ENCODE results near the gene KRTAP2-2. TPM values are rescaled to one million over a fixed set of nuclear protein-coding genes. Genes with fewer than 3 reads are reported as not detected.
"Not testable (repeated sequence)": the region's sequence is repeated elsewhere in the genome, so short reads cannot be mapped to it uniquely, and the experiment has no call there.

Gene KRTAP2-2
- total RNA-seq, 1 donor from 2014 or later: not detected

DNA sequence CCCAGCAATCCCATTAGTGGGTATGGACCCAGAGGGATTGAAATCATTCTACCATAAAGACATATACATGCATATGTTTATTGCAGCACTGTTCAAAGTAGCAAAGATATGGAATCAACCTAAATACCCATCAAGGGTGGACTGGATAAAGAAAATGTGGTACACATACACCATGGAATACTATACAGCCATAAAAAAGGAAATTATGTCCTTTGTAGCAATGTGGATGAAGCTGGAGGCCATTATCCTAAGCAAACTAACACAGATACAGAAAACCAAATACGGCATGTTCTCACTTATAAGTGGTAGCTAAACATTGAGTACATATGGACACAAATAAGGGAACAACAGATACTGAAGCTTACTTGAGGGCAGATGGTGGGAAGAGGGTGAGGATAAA, 2.5 kb upstream of the KRTAP2-2 start:
- Mint-ChIP-seq H3K4me1 (peaks cover 10% of the 10 kb centered on the region), H3K27me3 (ENCODE audit: insufficient read depth, low read depth) (peaks cover 3% of the 10 kb centered on the region), H3K9me3 (no peaks in the 10 kb centered on the region), H3K27ac (no peak overlapping the region), H3K36me3 (no peaks in the 10 kb centered on the region), H3K4me3 (no peak overlapping the region)
- Histone ChIP-seq H3K79me2 (ENCODE audit: low read depth) (no peaks in the 10 kb centered on the region), H2AFZ (replicated peaks) (no peak overlapping the region), H3K4me1 (no peaks in the 10 kb centered on the region), H3F3A (ENCODE audit: low read depth) (no peaks in the 10 kb centered on the region), H4K20me1 (ENCODE audit: low read depth) (no peaks in the 10 kb centered on the region), H3K27me3 (no peaks in the 10 kb centered on the region), H3K4me3 (no peak overlapping the region), H3K9ac (no peak overlapping the region), H3K27ac (no peak overlapping the region), H3K9me3 (ENCODE audit: low read depth) (no peaks in the 10 kb centered on the region), H3K36me3 (no peaks in the 10 kb centered on the region), H3K4me2 (no peak overlapping the region)
- DNase-seq (ENCODE audit: low spot score): no peak
- no peak for TF ChIP-seq EZH2phosphoT487 (IDR thresholded peaks at IDR 0.05)
- TF ChIP-seq, protein P1, sequence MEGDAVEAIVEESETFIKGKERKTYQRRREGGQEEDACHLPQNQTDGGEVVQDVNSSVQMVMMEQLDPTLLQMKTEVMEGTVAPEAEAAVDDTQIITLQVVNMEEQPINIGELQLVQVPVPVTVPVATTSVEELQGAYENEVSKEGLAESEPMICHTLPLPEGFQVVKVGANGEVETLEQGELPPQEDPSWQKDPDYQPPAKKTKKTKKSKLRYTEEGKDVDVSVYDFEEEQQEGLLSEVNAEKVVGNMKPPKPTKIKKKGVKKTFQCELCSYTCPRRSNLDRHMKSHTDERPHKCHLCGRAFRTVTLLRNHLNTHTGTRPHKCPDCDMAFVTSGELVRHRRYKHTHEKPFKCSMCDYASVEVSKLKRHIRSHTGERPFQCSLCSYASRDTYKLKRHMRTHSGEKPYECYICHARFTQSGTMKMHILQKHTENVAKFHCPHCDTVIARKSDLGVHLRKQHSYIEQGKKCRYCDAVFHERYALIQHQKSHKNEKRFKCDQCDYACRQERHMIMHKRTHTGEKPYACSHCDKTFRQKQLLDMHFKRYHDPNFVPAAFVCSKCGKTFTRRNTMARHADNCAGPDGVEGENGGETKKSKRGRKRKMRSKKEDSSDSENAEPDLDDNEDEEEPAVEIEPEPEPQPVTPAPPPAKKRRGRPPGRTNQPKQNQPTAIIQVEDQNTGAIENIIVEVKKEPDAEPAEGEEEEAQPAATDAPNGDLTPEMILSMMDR (IDR thresholded peaks at IDR 0.05): no peak
- TF ChIP-seq EZH2 (IDR thresholded peaks at IDR 0.05): no peak

DNA sequence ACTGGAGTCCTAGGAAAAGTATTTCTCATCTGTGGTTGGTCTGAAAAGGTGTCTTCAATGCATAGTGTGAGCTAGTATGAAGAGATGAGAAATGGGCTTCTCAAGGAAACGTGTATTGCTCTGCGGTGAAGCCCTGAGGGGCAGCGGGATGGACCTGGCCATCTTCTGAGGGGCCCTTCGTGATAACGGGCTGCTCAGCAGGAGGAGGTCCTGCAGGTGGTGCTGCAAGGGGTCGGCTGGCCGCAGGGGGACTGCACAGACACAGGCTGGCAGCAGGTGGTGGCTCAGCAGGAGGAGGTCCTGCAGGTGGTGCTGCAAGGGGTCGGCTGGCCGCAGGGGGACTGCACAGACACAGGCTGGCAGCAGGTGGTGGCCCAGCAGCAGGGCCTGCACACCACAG, 474 bp downstream of the KRTAP2-2 start:
- H4K20me1 ChIP-seq (ENCODE audit: low read depth); H3K4me3 ChIP-seq; H3K9ac ChIP-seq; DNase-seq (ENCODE audit: low spot score); H3K27ac ChIP-seq; H3K4me1 Mint-ChIP-seq; H3K36me3 Mint-ChIP-seq; H3K4me3 Mint-ChIP-seq; H3K79me2 ChIP-seq (ENCODE audit: low read depth); H3K27ac Mint-ChIP-seq; H3K9me3 Mint-ChIP-seq; H3K9me3 ChIP-seq (ENCODE audit: low read depth); H3K4me1 ChIP-seq; H3F3A ChIP-seq (ENCODE audit: low read depth); H2AFZ ChIP-seq (replicated peaks); H3K36me3 ChIP-seq; H3K4me2 ChIP-seq; H3K27me3 ChIP-seq; H3K27me3 Mint-ChIP-seq (ENCODE audit: insufficient read depth, low read depth): not testable (repeated sequence)

DNA sequence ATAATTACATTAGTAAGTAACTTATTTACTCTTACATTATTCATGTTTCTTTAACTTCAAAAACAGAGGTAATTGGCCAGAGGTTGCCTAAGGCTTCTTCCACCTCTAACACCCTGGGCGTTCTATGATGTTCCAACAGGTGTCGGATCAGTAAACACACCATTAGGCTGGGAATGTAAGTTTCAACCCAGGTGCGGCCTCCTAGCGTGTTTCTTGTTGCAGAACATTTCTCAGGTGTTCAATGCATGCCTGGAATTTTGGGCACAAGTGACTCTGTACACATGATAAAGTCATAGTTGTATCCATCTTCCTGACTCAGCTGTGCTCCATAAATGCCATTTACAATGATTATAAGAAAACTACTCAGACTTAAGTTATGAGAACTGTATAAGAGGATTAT, 1.0 kb downstream of the KRTAP2-2 start:
- TF ChIP-seq EZH2phosphoT487 (IDR thresholded peaks at IDR 0.05) (no peak), EZH2 (IDR thresholded peaks at IDR 0.05) (no peak)
- TF ChIP-seq, protein P1 (IDR thresholded peaks at IDR 0.05): no peak
- H3K4me3 ChIP-seq: no peak overlapping the region
- Mint-ChIP-seq H3K4me1 (peaks cover 4% of the 10 kb centered on the region), H3K36me3 (no peaks in the 10 kb centered on the region), H3K27ac (no peak overlapping the region), H3K4me3 (no peak overlapping the region), H3K27me3 (ENCODE audit: insufficient read depth, low read depth) (no peaks in the 10 kb centered on the region), H3K9me3 (no peaks in the 10 kb centered on the region)
- no peaks in the 10 kb centered on the region for H3K27me3 ChIP-seq
- H4K20me1 ChIP-seq (ENCODE audit: low read depth): no peaks in the 10 kb centered on the region
- H2AFZ ChIP-seq (replicated peaks): no peak overlapping the region
- H3K9me3 ChIP-seq (ENCODE audit: low read depth): no peaks in the 10 kb centered on the region
- no peaks in the 10 kb centered on the region for H3K79me2 ChIP-seq (ENCODE audit: low read depth)
- no peak for DNase-seq (ENCODE audit: low spot score)
- no peaks in the 10 kb centered on the region for H3K36me3 ChIP-seq
- no peak overlapping the region for H3K27ac ChIP-seq
- no peaks in the 10 kb centered on the region for H3K4me1 ChIP-seq
- H3F3A ChIP-seq (ENCODE audit: low read depth): no peaks in the 10 kb centered on the region
- no peak overlapping the region for H3K4me2 ChIP-seq
- H3K9ac ChIP-seq: no peak overlapping the region

DNA sequence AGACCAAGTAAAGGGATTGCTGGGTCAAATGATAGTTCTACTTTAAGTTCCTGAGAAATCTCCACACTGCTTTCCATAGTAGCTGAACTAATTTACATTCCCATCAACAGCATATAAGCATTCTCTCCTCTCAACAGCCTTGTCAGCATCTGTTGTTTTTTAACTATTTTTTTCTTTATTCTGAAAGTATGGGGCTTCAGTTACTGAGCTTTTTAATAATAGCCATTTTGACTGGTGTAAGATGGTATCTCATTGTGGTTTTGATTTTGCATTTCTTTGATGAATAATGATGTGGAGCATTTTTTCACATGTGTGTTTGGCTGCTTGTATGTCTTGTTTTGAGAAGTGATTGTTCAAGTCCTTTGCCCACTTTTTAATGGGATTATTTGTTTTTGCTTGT, 2.5 kb downstream of the KRTAP2-2 start:
- no peaks in the 10 kb centered on the region for H3K79me2 ChIP-seq (ENCODE audit: low read depth)
- no peaks in the 10 kb centered on the region for H3K36me3 Mint-ChIP-seq
- H3K4me1 ChIP-seq: no peaks in the 10 kb centered on the region
- no peaks in the 10 kb centered on the region for H4K20me1 ChIP-seq (ENCODE audit: low read depth)
- H3K36me3 ChIP-seq: no peaks in the 10 kb centered on the region
- TF ChIP-seq, protein P1 (IDR thresholded peaks at IDR 0.05): no peak
- no peak overlapping the region for H3K9ac ChIP-seq
- no peak overlapping the region for H3K27ac ChIP-seq
- peaks cover 5% of the 10 kb centered on the region for H3K4me1 Mint-ChIP-seq
- no peak overlapping the region for H3K4me2 ChIP-seq
- no peak for DNase-seq (ENCODE audit: low spot score)
- H3K27me3 ChIP-seq: no peaks in the 10 kb centered on the region
- no peaks in the 10 kb centered on the region for H3K9me3 Mint-ChIP-seq
- H2AFZ ChIP-seq (replicated peaks): no peak overlapping the region
- H3K4me3 Mint-ChIP-seq: no peak overlapping the region
- no peaks in the 10 kb centered on the region for H3K9me3 ChIP-seq (ENCODE audit: low read depth)
- no peaks in the 10 kb centered on the region for H3F3A ChIP-seq (ENCODE audit: low read depth)
- no peak overlapping the region for H3K4me3 ChIP-seq
- no peak overlapping the region for H3K27ac Mint-ChIP-seq
- H3K27me3 Mint-ChIP-seq (ENCODE audit: insufficient read depth, low read depth): no peaks in the 10 kb centered on the region

Measured in neural progenitor cell (in vitro differentiated cells).